ENCODE results near the gene CLSTN1.

- TF ChIP-seq CTCF (IDR thresholded peaks at IDR 0.05) (no peak), POLR2A (IDR thresholded peaks at IDR 0.05) (no peak)
These were observed 70.6 kb downstream of the CLSTN1 start for GRCh38 chr1:9753121-9753531.
